Breast epithelium (tissue), 4 donors: ENCODE results near the gene SYNE2. TPM values are rescaled to one million over a fixed set of nuclear protein-coding genes. Genes with fewer than 3 reads are reported as not detected.

Source experiments
- DNase-seq, 2 donors: peaks; one replicate each; pipeline ENCODE4 v3.0.0-alpha.2; 2019; ENCODE audit warnings: low spot score in 2 of 2
- H3K27ac ChIP-seq, 2 donors: fragments of 200-600 bp; sonication (generic) in 1 of 2; one replicate each; pipeline ENCODE4 v1.5.1; 2016 to 2019; ENCODE audit warnings: mild to moderate bottlenecking in 1 of 2
- H3K27me3 ChIP-seq, 2 donors: fragments of 200-600 bp; sonication (generic) in 1 of 2; one replicate each; pipeline versions ENCODE4 v1.5.1 to v1.6.0; 2017 to 2019; ENCODE audit warnings: control low read depth in 1 of 2, mild to moderate bottlenecking in 1 of 2
- H3K36me3 ChIP-seq: fragments of 200-600 bp; one replicate; pipeline ENCODE4 v1.5.1; 2019
- H3K4me1 ChIP-seq, 2 donors: fragments of 200-600 bp; sonication (generic); one replicate each; pipeline ENCODE4 v1.5.1; 2016 to 2019; ENCODE audit warnings: control low read depth in 1 of 2
- H3K4me3 ChIP-seq, 3 donors: fragments of 200-600 bp; sonication (generic); 1 replicate in 2 of 3; 2 replicates in 1 of 3; pipeline ENCODE4 v1.5.1; 2016 to 2019; ENCODE audit warnings: mild to moderate bottlenecking in 3 of 3, moderate library complexity in 2 of 3
- H3K9me3 ChIP-seq, 2 donors: fragments of 200-600 bp; sonication (generic) in 1 of 2; one replicate each; pipeline ENCODE4 v1.5.1; 2016 to 2019; ENCODE audit warnings: control low read depth in 1 of 2
- POLR2A ChIP-seq: fragments of 450-650 bp; IDR thresholded peaks from one replicate; pipeline ENCODE4 v1.6.1; 2016; ENCODE audit warnings: antibody characterized with exemption, mild to moderate bottlenecking, moderate library complexity
- POLR2AphosphoS5 ChIP-seq, 3 donors: sonication (generic); formaldehyde crosslinking; IDR thresholded peaks; one replicate each; pipeline ENCODE4 v1.6.1; 2017; ENCODE audit warnings: antibody characterized with exemption in 3 of 3
- intact Hi-C: fragments of 100-400 bp; cut with DNase I; formaldehyde crosslinking; loops from one replicate; pipeline ENCODE4 v1.15.1; 2023; ENCODE audit warnings: low total_unique reads
- total RNA-seq, 3 donors: library from RNA; depleted of rRNA; stranded (reverse); fragments of >200 nt; gene quantifications; one replicate each; pipeline ENCODE4 v1.1.0, GENCODE V29; 2016
- TF ChIP-seq, protein P1 (sequence below), 3 donors: fragments of 450-650 bp; IDR thresholded peaks; one replicate each; pipeline ENCODE4 v1.5.1; 2016 to 2017; ENCODE audit warnings: antibody characterized with exemption in 3 of 3, mild to moderate bottlenecking in 3 of 3, moderate library complexity in 3 of 3

SYNE2 gene
- total RNA-seq, 3 donors from 2014 or later, result 81.4 to 308 (median 303) TPM

GRCh38 chr14:64234877-64235651 lies 382.3 kb downstream of the SYNE2 start:
- TF ChIP-seq, protein P1, sequence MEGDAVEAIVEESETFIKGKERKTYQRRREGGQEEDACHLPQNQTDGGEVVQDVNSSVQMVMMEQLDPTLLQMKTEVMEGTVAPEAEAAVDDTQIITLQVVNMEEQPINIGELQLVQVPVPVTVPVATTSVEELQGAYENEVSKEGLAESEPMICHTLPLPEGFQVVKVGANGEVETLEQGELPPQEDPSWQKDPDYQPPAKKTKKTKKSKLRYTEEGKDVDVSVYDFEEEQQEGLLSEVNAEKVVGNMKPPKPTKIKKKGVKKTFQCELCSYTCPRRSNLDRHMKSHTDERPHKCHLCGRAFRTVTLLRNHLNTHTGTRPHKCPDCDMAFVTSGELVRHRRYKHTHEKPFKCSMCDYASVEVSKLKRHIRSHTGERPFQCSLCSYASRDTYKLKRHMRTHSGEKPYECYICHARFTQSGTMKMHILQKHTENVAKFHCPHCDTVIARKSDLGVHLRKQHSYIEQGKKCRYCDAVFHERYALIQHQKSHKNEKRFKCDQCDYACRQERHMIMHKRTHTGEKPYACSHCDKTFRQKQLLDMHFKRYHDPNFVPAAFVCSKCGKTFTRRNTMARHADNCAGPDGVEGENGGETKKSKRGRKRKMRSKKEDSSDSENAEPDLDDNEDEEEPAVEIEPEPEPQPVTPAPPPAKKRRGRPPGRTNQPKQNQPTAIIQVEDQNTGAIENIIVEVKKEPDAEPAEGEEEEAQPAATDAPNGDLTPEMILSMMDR (IDR thresholded peaks at IDR 0.05), result no peak
- TF ChIP-seq POLR2A (no peak), POLR2AphosphoS5 (IDR thresholded peaks at IDR 0.05) (no peak)
- no peaks in the 10 kb centered on the region for H3K9me3 ChIP-seq
- H3K36me3 ChIP-seq, result no peaks in the 10 kb centered on the region
- intact Hi-C loops, result no loop called here
- peak overlapping the region in 1 of 2 donors; percentile 38 for H3K27ac ChIP-seq
- H3K27me3 ChIP-seq, result no peaks in the 10 kb centered on the region
- no peaks in the 10 kb centered on the region for H3K4me1 ChIP-seq
- peak; percentile 48 to 62 for DNase-seq
- H3K4me3 ChIP-seq, result no peak overlapping the region

DNA sequence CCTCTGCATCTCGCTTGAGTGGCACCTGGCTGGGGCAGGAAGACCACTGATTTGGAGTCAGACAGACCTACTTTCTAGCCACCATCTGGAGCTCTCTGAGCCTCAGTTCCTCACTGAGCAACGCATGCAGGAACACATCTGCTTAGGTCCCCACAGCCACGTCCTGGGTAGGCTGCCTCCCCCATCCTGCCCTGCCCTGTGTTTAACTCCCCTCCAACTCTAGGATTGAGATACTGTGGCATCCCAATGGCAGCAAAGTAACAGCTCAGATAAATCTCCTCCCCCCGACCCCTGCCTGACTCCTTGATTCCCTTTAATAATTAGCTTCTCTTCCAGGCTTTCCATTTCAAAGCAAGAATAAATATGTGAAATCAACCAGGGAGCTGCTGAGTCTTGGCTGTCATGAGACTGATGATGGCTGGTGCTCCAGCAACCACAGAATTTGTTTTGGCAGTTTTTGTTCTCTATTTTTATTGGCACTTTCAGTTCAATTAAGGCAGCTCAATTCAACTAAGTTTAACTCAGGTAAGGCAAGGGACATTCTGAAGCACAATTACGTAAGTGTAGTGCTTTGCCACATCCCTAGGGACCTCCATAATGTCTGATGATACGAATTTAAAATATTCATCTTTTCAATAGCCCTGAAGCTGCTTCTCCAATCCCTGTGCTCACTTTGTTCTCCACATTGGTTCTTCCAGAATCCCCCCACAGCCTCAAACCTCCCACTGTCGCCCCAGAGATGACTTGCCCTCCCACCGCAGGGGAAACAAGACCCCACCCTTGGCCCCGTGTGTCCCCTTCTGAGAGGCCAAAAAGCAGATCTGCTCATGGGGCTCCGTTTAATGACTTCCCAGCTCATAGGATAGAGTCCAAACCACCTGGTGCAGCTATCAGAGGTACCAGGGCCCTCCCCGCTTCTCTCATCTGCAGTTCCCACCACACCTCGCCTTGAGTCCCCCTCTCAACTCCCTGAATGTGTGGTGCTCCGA lies 383.1 kb downstream of the SYNE2 start:
- Histone ChIP-seq H3K4me1 (no peaks in the 10 kb centered on the region), H3K27ac (peak overlapping the region in 1 of 2 donors; percentile 38), H3K36me3 (no peaks in the 10 kb centered on the region), H3K9me3 (no peaks in the 10 kb centered on the region), H3K4me3 (no peak overlapping the region), H3K27me3 (no peaks in the 10 kb centered on the region)
- no peak for DNase-seq
- TF ChIP-seq POLR2A (no peak), POLR2AphosphoS5 (IDR thresholded peaks at IDR 0.05) (no peak)
- TF ChIP-seq, protein P1 (IDR thresholded peaks at IDR 0.05), result no peak
- intact Hi-C loops, result no loop called here

- no peak for DNase-seq
- intact Hi-C loops, result no loop called here
Observed at GRCh38 chr14:64238049-64238448, 385.2 kb downstream of the SYNE2 start.

DNA sequence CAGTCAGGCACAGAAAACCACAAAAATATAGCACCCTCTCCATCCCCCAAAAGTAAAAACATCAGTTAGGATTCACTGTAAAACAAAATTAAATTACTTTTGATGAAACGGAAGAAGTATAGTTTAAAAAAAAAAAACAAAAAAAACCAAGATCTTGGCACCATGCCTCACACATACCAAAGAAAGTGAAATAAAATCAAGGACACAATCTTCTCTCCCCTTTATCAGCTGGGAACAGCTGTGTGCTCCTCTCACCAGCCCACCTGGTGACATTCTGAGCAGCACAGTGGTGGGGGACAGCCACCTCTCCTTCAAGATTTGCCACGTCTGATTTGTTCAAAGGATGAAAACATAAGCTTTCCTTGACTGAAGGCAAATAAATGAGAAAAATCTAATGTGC lies 385.8 kb downstream of the SYNE2 start:
- Histone ChIP-seq H3K27ac (no peak overlapping the region), H3K27me3 (no peaks in the 10 kb centered on the region), H3K36me3 (no peaks in the 10 kb centered on the region), H3K4me1 (no peaks in the 10 kb centered on the region), H3K9me3 (no peaks in the 10 kb centered on the region), H3K4me3 (no peak overlapping the region)
- DNase-seq, result no peak
- intact Hi-C loops, result no loop called here
- no peak for TF ChIP-seq POLR2A
- TF ChIP-seq POLR2AphosphoS5 (IDR thresholded peaks at IDR 0.05), result no peak
- TF ChIP-seq, protein P1 (IDR thresholded peaks at IDR 0.05), result no peak

More at GRCh38 chr14:64238049-64238448, 385.2 kb downstream of the SYNE2 start:
- Histone ChIP-seq H3K4me3 (no peak overlapping the region), H3K27ac (no peak overlapping the region), H3K4me1 (no peaks in the 10 kb centered on the region), H3K27me3 (no peaks in the 10 kb centered on the region), H3K36me3 (no peaks in the 10 kb centered on the region), H3K9me3 (no peaks in the 10 kb centered on the region)
- TF ChIP-seq POLR2AphosphoS5 (IDR thresholded peaks at IDR 0.05) (no peak), POLR2A (no peak)
- TF ChIP-seq, protein P1 (IDR thresholded peaks at IDR 0.05), result no peak
